Activated CD8-positive, alpha-beta T cell treated with anti-CD3 and anti-CD28 coated beads for 36 hours (primary cell): ENCODE results near the gene SIX5. TPM values are rescaled to one million over a fixed set of nuclear protein-coding genes. Genes with fewer than 3 reads are reported as not detected.

ENCODE experiments used
- ATAC-seq: fragments of 200-7000 bp; cut with Tn5 transposase; one replicate; pipeline ENCODE4 v1.10.0; 2021; ENCODE audit warnings: mild to moderate bottlenecking, moderate library complexity
- CTCF ChIA-PET: fragments of 350-600 bp; sonication (Branson Sonifier 250); formaldehyde crosslinking; loops from one replicate; lab custom pipeline; 2021; ENCODE audit warnings: antibody characterized with exemption; lab: Charles Lee
- POLR2A ChIA-PET: fragments of 350-600 bp; sonication (Branson Sonifier 250); formaldehyde crosslinking; loops from one replicate; lab custom pipeline; 2021; ENCODE audit warnings: antibody characterized with exemption; lab: Charles Lee
- DNase-seq: peaks from one replicate; pipeline ENCODE4 v3.0.0-alpha.2; 2020
- H3K27ac Mint-ChIP-seq: one replicate; pipeline ENCODE4 v1.8.0; 2021; ENCODE audit warnings: mild to moderate bottlenecking, mixed read lengths
- H3K27me3 Mint-ChIP-seq: one replicate; pipeline ENCODE4 v1.8.0; 2021; ENCODE audit warnings: mixed read lengths
- H3K36me3 Mint-ChIP-seq: one replicate; pipeline ENCODE4 v1.8.0; 2021; ENCODE audit warnings: low read depth, mixed read lengths
- H3K4me1 Mint-ChIP-seq: one replicate; pipeline ENCODE4 v1.8.0; 2021; ENCODE audit warnings: low read depth, mixed read lengths
- H3K4me3 Mint-ChIP-seq: one replicate; pipeline ENCODE4 v1.8.0; 2021; ENCODE audit warnings: mild to moderate bottlenecking, moderate library complexity, mixed read lengths
- H3K9me3 Mint-ChIP-seq: one replicate; pipeline ENCODE4 v1.8.0; 2021; ENCODE audit warnings: mixed read lengths
- CTCF ChIP-seq: fragments of 200-600 bp; IDR thresholded peaks from one replicate; pipeline ENCODE4 v1.8.0; 2022; ENCODE audit warnings: antibody characterized with exemption, mild to moderate bottlenecking
- intact Hi-C: fragments of 100-400 bp; cut with micrococcal nuclease; formaldehyde crosslinking; loops from one replicate; pipeline ENCODE4 v1.10.0; 2022
- total RNA-seq, 2 experiments: library from RNA; stranded (reverse); gene quantifications; one replicate each; pipeline ENCODE4 v1.2.3, GENCODE V29; 2021

The SIX5 gene
- total RNA-seq, 2 experiments from 2014 or later, result 0.97 to 1.5 TPM

GRCh38 chr19:45781214-45782161, 12.4 kb upstream of the SIX5 start:
- Mint-ChIP-seq H3K4me3 (no peak overlapping the region), H3K27ac (no peak overlapping the region), H3K36me3 (peaks cover 15% of the 10 kb centered on the region), H3K9me3 (no peaks in the 10 kb centered on the region), H3K4me1 (peaks cover 17% of the 10 kb centered on the region), H3K27me3 (peaks cover 29% of the 10 kb centered on the region)
- ChIA-PET POLR2A (interaction anchor here (0.6 to 1.3 kb wide), 5 partner anchors 8 to 1216 kb away, joined by 3 read pairs; no protein-coding TSS in a partner anchor), CTCF (interaction anchor here (1.2 to 1.6 kb wide), 3 partner anchors 12 to 18 kb away, joined by 4 read pairs; partner anchors contain the start of gene SIX5)
- no peak for TF ChIP-seq CTCF
- ATAC-seq (no peak), DNase-seq (no peak)
- intact Hi-C loops, result no loop called here

DNA sequence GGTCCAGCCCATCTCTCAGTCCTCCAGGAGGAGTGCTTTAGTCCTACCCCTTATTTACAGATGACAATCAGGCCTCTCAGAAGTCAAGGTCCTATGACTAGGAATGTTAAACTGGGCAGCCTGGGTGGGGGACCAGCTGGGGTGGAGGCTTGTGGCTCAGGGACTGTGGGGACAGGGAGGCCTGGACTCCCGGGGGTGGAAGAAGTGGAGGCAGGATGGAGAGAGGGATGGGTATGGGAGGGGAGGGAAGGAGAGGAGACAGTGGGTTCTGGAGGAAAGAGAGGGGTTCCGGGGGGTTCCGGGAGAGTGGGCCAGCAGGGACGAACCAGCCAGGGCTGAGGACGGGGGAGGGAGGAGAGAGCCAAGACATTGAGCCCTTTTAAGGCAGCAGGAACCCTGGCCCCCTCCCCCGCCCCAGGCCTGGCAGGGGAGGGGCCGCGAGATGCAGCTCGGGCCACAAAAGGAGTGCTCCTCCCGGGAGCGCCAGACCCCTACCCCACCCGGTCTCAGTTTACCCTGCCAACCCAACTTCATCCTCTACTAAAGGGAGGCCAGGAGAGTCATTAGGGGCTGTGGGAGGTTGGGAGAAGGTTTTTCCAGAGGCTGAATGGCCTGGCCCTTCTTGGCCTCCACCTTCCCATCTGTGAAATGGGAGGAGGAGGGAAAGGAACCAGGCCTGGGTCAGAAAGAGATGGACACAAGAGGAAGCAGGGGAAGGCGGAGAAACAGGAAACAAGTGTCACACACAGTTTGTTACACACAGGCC, 11.6 kb upstream of the SIX5 start:
- Mint-ChIP-seq H3K27me3 (peaks cover 29% of the 10 kb centered on the region), H3K9me3 (no peaks in the 10 kb centered on the region), H3K4me3 (no peak overlapping the region), H3K27ac (no peak overlapping the region), H3K4me1 (peaks cover 17% of the 10 kb centered on the region), H3K36me3 (peaks cover 11% of the 10 kb centered on the region)
- ATAC-seq, result no peak
- POLR2A ChIA-PET, result interaction anchor here (0.8 to 2.5 kb wide), 4 partner anchors 8 to 24 kb away, joined by 3 to 9 read pairs (median 3); partner anchors contain the start of gene SIX5
- no peak for DNase-seq
- intact Hi-C loops, result no loop called here
- CTCF ChIA-PET, result interaction anchor here (0.7 to 1.6 kb wide), 2 partner anchors 10 to 11 kb away, joined by 3 to 4 read pairs; partner anchors contain the start of gene SIX5
- TF ChIP-seq CTCF, result no peak

- Mint-ChIP-seq H3K36me3 (peaks cover 11% of the 10 kb centered on the region), H3K4me3 (no peak overlapping the region), H3K9me3 (no peaks in the 10 kb centered on the region), H3K4me1 (peaks cover 17% of the 10 kb centered on the region), H3K27me3 (peaks cover 29% of the 10 kb centered on the region), H3K27ac (no peak overlapping the region)
- POLR2A ChIA-PET, result interaction anchor here (0.8 to 2.5 kb wide), 3 partner anchors 8 to 24 kb away, joined by 3 to 9 read pairs (median 3); partner anchors contain the start of gene SIX5
- ATAC-seq (no peak), DNase-seq (no peak)
- intact Hi-C loops, result no loop called here
- CTCF ChIA-PET, result interaction anchor here (0.7 kb wide), 1 partner anchor 9 kb away, joined by 3 read pairs; no protein-coding TSS in a partner anchor
- TF ChIP-seq CTCF, result no peak
Observed at GRCh38 chr19:45780146-45780447, 11.0 kb upstream of the SIX5 start.

GRCh38 chr19:45779231-45780145, 10.4 kb upstream of the SIX5 start:
- H3K4me3 Mint-ChIP-seq, result peak overlapping the region; percentile 63
- CTCF ChIA-PET, result interaction anchor here (0.7 to 1.2 kb wide), 9 partner anchors 8 to 103 kb away, joined by 3 to 29 read pairs (median 4); partner anchors contain the start of gene SIX5
- peak; percentile 81 for TF ChIP-seq CTCF
- H3K4me1 Mint-ChIP-seq, result peaks cover 17% of the 10 kb centered on the region
- DNase-seq (peak; percentile 96), ATAC-seq (peak; percentile 98)
- no peaks in the 10 kb centered on the region for H3K9me3 Mint-ChIP-seq
- H3K36me3 Mint-ChIP-seq, result peaks cover 11% of the 10 kb centered on the region
- POLR2A ChIA-PET, result interaction anchor here (0.7 to 2.8 kb wide), 6 partner anchors 9 to 19 kb away, joined by 3 to 10 read pairs (median 3); partner anchors contain the start of genes DMWD and SIX5
- intact Hi-C loops, result no loop called here
- no peak overlapping the region for H3K27ac Mint-ChIP-seq
- peaks cover 29% of the 10 kb centered on the region for H3K27me3 Mint-ChIP-seq
